Activated T-cell treated with anti-CD3 and anti-CD28 coated beads, Interleukin-2, amount 50 U/mL, for 1 hour (primary cell): ENCODE measurements around the gene F5.
A peak's percentile ranks its signal among the peaks of the same experiment; 100 is the strongest.
"Not testable (repeated sequence)": the region's sequence is repeated elsewhere in the genome, so short reads cannot be mapped to it uniquely, and the experiment has no call there.

Experiments
- DNase-seq: peaks from one replicate; pipeline ENCODE4 v3.0.0-alpha.2; 2020

The F5 gene

DNA sequence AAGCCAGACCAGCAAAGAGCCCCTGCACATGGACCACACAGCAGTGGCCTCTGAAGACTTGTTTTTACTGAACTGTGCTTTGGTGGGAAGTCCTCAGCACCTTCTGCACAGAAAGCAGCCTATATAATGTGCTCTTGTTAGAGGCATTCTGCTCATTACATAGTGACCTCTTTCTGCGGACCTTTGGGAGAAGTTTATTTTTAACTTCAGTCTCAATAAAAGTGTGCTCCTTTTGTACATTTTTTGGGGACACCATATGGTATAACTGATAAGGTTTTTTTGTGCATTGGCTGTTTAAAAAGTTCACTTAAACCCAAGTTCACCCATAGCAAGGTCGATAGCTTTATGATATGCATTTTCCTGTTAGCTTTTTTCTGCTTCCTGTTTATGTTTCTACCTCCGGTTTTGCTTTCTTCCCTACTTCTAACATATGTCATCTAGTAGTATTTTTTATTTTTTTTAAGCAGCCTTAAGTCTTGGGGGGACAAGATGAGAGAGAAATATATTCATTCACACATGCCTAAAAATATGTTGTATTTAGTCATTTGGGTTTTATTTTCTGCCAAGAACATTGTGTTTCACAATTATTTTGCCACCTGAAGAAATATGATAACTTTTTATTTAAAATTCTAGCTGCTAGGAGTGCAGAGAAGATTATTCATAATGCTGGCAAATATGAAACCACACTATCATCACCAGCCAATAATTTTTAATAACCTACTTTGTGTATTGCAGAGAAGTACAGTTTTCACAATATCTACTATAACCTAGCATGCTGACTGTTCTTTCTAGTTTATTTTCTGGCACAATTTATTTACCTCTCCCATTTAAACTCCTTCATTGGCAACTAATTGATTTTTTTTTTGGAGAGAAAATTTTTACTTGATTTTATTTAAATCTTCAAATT is 77.6 kb downstream of the F5 start:
- DNase-seq = no peak

DNA sequence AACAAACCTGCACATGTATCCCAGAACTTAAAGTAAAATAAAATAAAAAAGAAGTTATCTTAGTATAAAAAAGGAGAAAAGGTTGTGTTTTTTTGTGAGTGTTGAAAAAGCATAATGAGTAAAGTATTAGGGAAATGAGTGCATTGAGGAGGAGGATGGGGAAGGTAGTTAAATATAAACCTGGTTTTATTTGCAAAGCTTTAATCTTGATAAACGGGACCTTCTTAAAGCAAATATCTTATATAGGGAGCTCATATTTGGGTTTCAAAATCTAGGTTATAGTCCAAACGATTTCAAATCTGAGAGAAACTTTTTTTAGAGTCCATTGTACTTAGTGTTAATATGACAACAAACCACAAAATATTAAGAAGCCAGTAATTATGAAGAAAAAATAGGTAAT is 78.9 kb downstream of the F5 start:
- DNase-seq = no peak

DNA sequence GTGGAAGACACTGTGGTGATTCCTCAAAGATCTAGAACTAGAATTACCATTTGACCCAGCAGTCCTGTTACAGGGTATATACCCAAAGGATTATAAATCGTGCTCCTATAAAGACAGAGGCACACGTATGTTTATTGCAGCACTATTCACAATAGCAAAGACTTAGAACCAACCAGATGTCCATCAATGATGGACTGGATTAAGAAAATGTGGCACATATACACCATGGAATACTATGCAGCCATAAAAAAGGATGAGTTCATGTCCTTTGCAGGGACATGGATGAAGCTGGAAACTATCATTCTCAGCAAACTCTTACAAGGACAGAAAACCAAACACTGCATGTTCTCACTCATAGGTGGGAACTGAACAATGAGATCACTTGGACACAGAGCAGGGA is 82.7 kb downstream of the F5 start:
- not testable (repeated sequence) for DNase-seq

DNA sequence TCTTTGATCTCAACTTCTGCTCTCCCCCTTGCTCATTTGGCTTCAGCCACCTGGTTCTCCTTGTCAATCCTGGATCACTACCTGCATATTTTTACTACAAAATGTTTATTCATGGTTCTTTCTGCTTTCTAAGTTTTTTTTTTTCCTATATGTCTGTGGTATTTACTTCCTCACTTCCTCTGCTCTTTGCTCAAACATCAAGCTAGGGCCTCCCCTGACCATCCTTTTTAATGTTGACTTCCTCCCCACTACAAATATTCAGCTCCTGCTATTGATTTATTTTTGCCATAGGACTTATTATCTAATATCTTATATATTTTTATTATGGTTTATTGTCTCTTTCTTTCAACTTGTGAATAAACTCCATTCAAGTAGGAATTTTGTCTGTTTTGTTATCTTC is 86.5 kb downstream of the F5 start:
- no peak for DNase-seq

DNA sequence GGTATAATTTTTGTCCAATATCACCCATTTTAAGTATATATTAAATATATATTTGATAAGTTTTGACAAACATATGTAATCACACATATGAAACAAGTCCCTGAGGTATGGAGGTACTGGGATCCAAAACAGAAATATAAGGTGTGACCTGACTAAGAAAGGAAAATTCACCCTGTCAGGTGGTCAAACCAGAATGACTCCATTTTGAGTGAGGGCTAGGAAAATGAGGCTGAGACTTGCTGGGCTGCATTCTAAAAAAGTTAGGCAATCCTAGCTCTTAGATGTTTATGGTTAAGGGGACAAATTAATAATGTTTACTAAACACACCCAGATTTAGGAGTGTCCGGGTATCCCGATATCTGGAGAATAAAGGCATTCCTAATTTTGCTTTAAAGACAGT is 89.0 kb downstream of the F5 start:
- DNase-seq = no peak

DNA sequence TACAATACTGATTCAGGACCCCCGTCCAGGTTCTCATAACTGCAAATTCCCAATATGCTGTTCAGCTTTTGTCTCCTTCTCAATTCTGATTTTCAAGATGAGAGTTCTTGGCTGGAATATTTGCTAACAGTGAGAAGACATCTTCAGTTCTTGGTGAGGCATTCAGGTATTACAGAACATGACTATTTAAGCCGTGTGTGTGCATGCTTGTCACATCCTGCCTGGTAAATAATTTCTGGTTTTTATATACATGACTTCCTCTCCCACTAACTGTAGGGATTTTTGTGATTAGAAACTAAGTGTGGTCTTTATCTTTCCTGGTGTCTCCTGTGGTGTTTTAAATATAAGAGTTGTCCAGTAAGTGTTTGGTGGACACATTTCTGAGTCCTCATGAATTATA is 90.4 kb downstream of the F5 start:
- DNase-seq = no peak

DNA sequence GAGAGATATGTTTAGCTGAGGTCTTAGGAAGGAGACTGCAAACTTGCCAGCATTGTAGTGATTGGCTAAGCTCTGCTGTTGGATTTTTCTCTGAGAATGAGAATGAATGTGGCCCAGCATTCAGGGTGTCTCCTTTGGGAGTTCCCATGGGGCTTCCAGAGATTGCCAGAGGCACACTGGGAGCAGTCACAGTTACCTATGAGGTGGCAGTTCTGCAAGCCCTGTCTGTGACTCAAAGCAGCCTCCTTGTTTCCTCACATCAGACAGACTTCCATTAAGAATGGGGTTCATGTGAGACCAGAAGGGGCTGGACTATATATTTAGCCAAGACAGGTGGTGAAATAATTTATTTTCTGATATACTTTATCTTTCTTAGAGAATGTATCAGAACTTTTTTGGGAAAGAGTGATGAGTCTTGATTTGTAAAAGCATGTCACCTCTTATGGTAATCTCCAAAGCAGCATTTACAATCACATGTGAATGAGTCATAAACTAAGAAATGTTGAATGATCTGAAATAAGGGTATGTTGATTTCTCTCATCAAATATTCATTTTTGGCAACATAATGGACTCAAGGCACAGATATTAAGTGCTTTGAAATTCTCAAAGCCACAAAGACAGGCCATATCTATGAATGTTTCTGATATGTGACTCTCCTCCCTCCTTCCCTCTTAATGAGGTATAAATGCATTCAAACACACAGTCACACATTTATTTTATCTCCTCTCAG is 91.1 kb downstream of the F5 start:
- DNase-seq = no peak

DNA sequence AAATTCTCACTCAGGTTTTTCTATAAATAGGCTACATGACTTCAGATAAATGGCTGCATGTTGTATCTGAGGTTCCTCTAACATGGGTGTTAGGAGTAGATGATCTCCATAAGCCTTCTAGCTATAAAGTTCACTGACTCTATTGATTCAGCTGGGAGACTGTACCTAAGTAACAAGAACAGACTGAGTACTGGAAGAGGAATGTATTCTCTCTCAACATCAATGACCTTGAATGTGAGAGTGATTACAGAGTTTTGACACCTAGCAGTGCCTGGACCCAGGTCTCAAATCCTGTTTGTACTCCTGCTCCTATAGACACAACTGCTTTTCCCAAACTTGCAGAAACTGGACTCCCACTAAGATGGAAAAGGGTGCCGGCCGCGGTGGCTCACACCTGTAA is 91.9 kb downstream of the F5 start:
- no peak for DNase-seq

DNA sequence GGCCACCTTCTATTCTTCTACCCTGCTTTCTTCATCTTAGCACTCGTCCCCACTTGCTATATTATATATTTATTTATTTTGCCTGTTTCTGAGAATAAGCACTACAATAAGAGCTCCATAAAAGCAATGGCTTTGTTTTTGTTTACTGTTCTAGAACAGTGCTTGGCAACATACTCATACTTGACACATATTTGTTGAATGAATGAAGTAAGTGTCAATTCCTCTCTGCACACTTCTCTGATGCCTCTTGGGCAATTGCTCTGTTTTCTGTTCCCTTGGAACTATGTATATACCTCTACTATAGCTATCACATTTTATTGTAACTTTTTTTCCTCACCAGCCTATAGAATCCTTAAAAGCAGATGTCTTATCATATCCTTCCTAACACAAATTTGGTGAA is 93.0 kb downstream of the F5 start:
- no peak for DNase-seq

DNA sequence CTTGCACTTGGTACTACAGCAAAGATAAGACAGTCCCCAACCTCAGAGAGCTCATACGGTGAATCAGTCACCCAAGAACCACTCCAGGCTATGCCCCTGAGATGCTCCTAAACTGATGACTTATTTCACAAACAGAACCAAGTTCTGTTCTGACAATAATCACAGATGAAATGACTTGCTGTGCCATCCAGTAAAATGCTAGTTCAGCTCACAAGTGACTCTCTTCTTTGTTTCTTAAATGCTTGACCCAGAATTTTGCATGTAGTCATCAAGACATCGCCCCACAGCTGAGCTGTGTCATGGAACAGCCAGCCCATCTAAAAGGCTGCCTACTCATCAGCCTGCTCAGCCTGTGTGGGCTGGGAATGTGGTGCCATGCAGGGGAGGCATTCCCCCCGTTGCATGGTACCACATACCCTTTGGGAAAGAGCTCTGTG is 94.4 kb downstream of the F5 start:
- DNase-seq = no peak

DNA sequence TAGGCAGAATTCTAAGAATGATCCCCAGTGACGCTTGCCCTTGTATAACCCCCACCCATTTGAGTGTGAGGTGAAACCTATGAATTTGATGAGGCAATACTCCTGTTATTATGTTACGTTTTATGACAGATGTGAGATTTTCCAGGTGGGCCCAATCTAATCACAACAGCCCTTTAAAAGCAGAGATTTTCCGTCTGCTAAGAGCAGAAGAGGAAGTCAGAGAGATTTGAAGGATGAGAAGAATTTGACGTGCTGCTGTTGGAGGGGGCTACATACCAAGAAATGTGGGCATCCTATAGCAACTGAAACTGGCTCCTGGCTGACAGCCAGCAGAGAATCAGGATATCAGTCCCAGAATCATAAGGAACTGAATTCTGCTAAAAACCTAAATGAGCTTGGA is 98.1 kb downstream of the F5 start:
- DNase-seq = no peak

DNA sequence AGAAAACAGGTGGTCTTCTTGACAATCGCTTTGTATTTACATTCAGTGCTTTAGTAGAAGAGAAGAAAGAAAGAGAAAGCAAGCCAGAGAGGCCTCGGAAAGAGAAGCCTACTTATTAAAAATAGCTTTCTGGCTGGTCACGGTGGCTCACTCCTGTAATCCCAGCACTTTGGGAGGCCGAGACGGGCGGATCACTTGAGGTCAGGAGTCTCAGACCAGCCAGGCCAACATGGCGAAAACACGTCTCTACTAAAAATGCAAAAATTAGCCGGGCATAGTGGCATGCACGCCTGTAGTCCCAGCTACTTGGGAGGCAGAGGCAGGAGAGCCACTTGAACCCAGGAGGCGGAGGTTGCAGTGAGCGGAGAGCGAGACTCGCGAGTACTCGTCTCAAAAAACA is 98.7 kb downstream of the F5 start:
- no peak for DNase-seq

DNA sequence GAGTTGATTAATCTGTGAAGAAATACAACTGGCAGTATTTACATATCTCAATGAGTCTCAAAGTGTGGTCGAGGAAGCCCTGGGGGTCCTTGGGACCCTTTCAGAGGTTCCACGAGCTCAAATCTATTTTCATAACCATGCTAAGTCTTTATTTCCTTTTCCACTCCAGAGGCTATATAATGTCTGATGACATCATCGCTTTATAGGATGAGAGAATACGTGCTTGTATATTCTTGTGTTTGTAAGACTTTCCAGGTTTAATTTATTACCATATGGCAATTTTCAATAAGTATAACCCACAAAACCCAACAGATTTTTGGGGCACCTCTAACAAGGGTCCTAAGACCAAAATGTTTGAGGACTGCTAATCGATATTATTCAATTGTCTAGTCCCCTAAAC is 99.1 kb downstream of the F5 start:
- no peak for DNase-seq

DNA sequence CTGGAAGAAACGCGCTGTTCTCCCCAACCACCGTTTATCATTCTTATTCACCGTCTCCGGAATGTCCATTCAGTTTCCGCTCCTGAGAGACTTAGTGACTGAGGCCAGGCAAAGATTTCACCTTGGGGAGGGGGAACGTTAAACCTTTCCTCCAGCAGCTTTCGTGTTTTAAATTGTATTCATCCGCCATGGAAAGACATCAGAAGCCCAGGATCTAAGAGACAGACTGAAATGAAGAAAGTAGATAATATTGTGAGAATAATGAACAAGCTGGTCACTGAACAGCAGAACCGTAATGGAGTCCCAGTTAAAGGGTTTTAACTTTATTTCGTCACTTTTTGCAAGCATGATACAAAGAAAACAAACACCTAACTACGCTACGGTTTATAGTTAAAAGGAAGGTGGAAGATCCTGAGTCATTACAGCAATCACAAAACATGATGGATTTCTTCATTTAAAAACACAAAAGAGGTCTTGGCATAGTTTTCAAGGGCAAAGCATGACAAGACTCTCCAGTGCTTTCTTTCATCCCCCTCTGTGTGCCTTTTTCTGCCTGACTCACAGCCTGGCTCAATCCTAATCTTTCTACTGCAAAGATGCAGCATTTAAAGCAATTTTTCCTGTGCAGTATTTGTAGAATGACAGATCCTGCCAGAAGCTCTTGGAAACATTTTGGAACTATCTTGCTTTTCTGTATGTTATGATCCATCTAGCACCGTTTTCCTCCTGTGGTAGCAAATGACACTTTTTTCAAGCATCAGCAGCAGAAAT is 99.8 kb downstream of the F5 start:
- no peak for DNase-seq

DNA sequence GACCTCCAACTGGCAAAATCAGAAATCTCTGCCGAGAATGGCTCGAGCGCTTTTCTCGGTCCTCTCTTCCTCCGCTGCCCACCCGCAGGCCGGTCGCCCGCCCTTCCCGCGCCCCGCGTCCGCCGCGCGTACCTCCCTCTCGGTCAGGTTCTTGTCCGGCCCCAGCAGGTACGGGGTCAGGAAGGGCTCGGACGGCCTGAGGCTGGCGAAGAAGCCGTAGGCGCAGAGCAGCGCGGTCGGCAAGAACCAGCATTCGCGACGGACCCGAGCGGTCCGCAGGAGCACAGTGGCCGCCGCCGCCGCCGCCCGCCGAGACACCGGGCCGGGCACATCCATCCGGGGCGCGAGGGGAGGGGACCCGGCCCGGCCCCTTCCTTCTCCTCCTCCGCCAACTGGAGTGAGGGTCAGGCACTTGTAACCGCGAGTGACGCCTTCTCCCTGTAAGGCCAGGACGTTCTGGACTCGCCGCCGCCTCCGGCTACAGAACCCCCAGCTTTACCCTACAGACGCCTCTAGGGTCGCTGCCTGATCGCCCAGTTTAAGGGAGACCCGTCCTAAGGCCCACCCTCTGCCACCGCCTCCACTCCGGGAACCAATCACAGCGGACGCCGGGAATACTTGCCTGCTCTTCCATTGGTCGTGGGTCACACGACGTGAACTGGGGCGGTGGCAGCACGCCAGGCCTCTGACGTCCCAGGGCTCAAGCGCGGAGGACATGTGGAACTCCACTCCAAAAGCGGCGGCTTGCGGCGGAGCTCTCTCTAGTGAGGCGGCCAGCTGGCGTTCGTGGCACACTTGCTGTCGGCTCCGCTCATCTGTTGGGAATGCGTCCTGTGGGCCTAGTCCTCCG is 100.6 kb downstream of the F5 start, which contains the start of gene SLC19A2:
SLC19A2 (minus strand) TSS at position 514 of the 850 bp plus-strand sequence; CDS start at position 336, 178 bp downstream.
- DNase-seq = peak; percentile 88

DNA sequence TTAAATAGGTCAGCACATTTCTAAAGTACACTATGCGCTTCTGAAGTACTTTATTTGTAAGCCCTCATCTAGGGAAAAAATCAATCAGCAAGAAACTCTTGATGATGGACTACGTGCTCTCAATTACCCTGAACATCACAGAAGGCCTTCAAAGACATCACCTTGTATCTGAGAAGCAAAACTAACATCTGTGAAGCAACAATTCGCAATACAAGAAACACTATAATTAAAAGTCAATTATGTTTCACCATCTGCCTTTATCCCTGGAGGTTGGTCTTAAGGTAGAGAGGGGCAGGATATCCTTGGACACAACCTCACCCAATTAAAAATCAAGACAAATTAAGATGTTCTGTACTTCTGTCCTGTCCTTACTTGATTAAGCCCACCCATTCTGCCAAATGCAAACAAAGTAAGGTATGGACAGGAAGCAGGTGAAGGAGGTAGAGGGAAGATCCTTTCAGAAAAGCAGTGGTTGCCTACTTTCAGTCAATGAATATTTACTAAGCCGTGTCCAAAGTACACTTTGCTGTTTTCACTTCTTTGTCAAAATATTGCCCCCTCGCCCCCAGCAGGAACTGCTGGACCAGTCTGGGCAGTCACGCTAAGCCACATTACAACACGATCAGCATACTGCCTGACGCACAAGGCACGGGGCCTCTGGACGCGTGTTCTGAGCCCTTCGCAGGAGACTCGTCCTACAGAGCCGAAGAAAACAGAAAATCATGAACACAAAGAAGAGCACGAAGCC is 101.4 kb downstream of the F5 start:
- peak; percentile 46 for DNase-seq

DNA sequence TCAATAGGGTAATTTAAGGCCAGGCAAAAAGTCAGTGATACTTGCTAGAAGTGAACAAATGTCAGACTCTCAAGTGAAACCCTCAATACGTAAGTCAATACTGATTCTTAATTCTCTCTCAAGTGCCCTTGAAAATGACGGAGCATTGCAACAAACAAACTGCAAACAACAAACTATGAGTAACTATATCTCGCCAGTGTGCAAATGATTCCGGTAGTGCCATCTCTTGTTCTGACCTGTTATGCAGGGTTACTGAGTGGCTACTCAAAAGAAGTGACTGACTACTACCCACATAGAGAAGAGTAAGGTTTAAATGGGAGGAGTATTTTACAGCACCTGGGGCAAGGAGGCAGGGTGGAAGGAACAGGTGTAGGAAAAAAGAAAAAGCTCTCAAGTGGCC is 102.2 kb downstream of the F5 start:
- no peak for DNase-seq

DNA sequence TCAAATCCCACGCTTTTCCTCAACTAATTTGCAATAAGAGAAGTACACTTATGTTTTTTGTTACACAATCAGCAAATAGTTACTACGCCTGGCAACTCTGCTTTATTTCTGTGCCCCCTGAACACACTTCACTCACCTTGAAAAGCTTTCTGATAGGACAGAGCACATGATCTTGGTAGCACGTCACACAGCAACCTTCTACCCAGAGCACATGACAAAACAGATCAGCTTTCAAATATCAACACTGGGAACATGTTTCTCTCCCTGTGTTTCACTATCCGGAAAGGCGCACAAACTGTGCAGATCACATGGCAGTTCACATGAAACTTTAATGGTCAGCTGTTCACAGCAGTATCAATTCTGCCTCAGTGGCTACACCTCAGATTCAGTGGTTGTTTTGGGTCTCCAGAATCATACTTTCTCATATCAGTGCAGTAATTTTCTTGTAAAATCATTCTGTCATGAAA is 102.7 kb downstream of the F5 start:
- DNase-seq = no peak

DNA sequence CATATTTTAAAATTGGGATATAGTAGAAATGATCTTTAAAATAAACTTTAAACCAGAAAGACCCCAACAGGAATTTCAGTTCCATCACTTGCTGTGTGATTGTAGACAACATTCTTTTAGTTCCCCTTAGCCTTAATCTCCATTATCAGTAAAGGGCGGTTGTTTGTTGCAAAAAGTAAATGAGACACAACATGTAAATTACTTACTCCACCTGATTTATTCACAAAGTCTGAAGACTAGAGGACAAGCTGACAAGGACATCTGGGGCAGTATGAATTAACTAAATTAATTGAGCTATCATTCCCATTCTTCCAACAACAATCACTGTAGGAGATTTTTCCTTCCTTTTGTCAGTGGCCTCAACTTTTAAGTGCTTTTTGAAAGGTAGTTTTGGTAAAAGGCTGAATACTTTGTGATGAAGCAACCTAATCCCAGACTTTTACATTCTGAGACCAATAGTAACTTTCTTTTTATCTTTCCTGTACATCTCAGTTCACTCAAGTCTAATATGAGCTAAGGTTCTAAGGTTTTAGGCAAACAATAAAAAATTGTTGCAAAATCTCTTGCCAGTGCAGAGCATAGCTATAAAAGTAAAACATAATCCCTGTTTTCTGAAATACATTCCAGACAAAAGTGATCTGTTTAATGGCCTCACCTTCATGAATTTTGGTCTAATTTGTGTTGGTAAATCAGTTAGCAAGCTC is 106.8 kb downstream of the F5 start:
- no peak for DNase-seq

DNA sequence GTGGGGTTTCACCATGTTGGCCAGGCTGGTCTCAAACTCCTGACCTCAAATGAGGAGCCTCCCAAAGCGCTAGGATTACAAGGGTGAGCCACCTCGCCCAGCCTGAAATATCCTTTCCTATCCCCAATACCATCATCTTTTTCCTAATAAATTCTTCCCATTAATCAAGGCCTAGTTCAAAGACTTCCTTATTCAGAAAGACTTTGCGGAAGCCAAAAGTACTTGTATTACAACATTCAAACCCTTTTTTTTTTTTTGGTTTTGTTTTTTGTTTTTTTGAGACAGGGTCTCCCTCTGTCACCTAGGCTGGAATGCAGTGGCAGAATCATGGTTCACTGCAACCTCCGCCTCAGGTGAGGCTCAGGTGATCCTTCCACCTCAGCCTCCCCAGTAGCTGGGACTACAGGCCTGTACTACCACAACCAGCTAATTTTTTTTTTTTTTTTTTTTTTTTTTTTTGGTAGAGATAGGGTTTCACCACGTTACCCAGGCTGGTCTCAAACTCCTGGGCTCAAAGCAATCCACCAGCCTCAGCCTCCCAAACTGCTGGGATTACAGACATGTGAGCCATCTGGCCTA is 108.1 kb downstream of the F5 start:
- DNase-seq = no peak
